H9 (cell line): ENCODE data around the gene MAPK8IP1. TPM values are rescaled to one million over a fixed set of nuclear protein-coding genes. Genes with fewer than 3 reads are reported as not detected.

Experiments used
- DNase-seq: peaks from one replicate; pipeline ENCODE4 v3.0.0-alpha.2; 2017
- H2AFZ ChIP-seq: one replicate; pipeline ENCODE4 v1.6.1; 2013; ENCODE audit warnings: mild to moderate bottlenecking, low read length, control low read depth, moderate library complexity
- H2AK5ac ChIP-seq: 2 replicates; pipeline ENCODE4 v1.6.1; 2013; ENCODE audit warnings: low read length, control low read depth, mixed read lengths; ENCODE audit not compliant: insufficient read length
- H2BK120ac ChIP-seq: one replicate; pipeline ENCODE4 v1.6.1; 2013; ENCODE audit warnings: low read depth, mild to moderate bottlenecking, low read length, control low read depth, inconsistent platforms; ENCODE audit not compliant: poor library complexity, severe bottlenecking
- H2BK12ac ChIP-seq: 2 replicates; pipeline ENCODE4 v1.6.1; 2013; ENCODE audit warnings: low read length, control low read depth, mixed read lengths, low read depth; ENCODE audit not compliant: insufficient read length
- H2BK15ac ChIP-seq: 2 replicates; pipeline ENCODE4 v1.6.1; 2013; ENCODE audit warnings: low read depth, low read length, control low read depth
- H2BK20ac ChIP-seq: one replicate; pipeline ENCODE4 v1.6.1; 2013; ENCODE audit warnings: low read depth, mild to moderate bottlenecking, low read length, control low read depth, inconsistent platforms; ENCODE audit not compliant: poor library complexity, severe bottlenecking
- H2BK5ac ChIP-seq: 2 replicates; pipeline ENCODE4 v1.6.1; 2013; ENCODE audit warnings: low read length, control low read depth, mixed read lengths; ENCODE audit not compliant: insufficient read length
- H3K14ac ChIP-seq: 2 replicates; pipeline ENCODE4 v1.6.1; 2013; ENCODE audit warnings: low read length, control low read depth; ENCODE audit not compliant: insufficient read depth
- H3K18ac ChIP-seq: 2 replicates; pipeline ENCODE4 v1.6.1; 2013; ENCODE audit warnings: low read depth, mild to moderate bottlenecking, mixed read lengths, low read length, control low read depth; ENCODE audit not compliant: insufficient read length
- H3K23ac ChIP-seq: 2 replicates; pipeline ENCODE4 v1.6.1; 2013; ENCODE audit warnings: low read length, control low read depth, mixed read lengths, low read depth; ENCODE audit not compliant: insufficient read length
- H3K23me2 ChIP-seq: 2 replicates; pipeline ENCODE4 v1.6.1; 2013; ENCODE audit warnings: low read depth, mild to moderate bottlenecking, mixed read lengths, low read length, control low read depth; ENCODE audit not compliant: insufficient read length, poor library complexity, severe bottlenecking
- H3K27ac ChIP-seq: 2 replicates; pipeline ENCODE4 v1.5.1; 2013; ENCODE audit warnings: low read length, control low read depth, mixed read lengths, low read depth; ENCODE audit not compliant: insufficient read length
- H3K27me3 ChIP-seq: 2 replicates; pipeline ENCODE4 v1.6.1; 2013; ENCODE audit warnings: low read length, control low read depth, inconsistent platforms; ENCODE audit not compliant: insufficient read depth
- H3K4ac ChIP-seq: 2 replicates; pipeline ENCODE4 v1.6.1; 2013; ENCODE audit warnings: low read depth, mild to moderate bottlenecking, control low read depth, inconsistent platforms, low read length, moderate library complexity
- H3K4me1 ChIP-seq: 2 replicates; pipeline ENCODE4 v1.6.1; 2013; ENCODE audit warnings: low read length, control low read depth, inconsistent platforms; ENCODE audit not compliant: insufficient read depth
- H3K4me2 ChIP-seq: 2 replicates; pipeline ENCODE4 v1.6.1; 2013; ENCODE audit warnings: low read length, control low read depth, mixed read lengths; ENCODE audit not compliant: insufficient read length, insufficient read depth
- H3K56ac ChIP-seq: 2 replicates; pipeline ENCODE4 v1.6.1; 2013; ENCODE audit warnings: low read depth, mild to moderate bottlenecking, mixed read lengths, low read length, control low read depth; ENCODE audit not compliant: insufficient read length
- H3K79me1 ChIP-seq: 2 replicates; pipeline ENCODE4 v1.6.1; 2013; ENCODE audit warnings: low read depth, mild to moderate bottlenecking, moderate library complexity, low read length, control low read depth, inconsistent platforms; ENCODE audit not compliant: insufficient read depth, poor library complexity, severe bottlenecking
- H3K79me2 ChIP-seq: 2 replicates; pipeline ENCODE4 v1.6.1; 2013; ENCODE audit warnings: low read length, control low read depth, inconsistent platforms; ENCODE audit not compliant: insufficient read depth
- H3K9ac ChIP-seq: 2 replicates; pipeline ENCODE4 v1.6.1; 2013; ENCODE audit warnings: low read length, control low read depth, mixed read lengths; ENCODE audit not compliant: insufficient read length; ENCODE audit errors: extremely low read depth
- H3K9me3 ChIP-seq: one replicate; pipeline ENCODE4 v1.6.1; 2013; ENCODE audit warnings: low read depth, low read length, inconsistent platforms; ENCODE audit not compliant: control insufficient read depth
- H3T11ph ChIP-seq: one replicate; pipeline ENCODE4 v1.6.1; 2013; ENCODE audit warnings: mild to moderate bottlenecking, low read length, control low read depth, inconsistent platforms
- H4K20me1 ChIP-seq: one replicate; pipeline ENCODE4 v1.6.1; 2013; ENCODE audit not compliant: control insufficient read depth, insufficient read length, insufficient read depth
- H4K5ac ChIP-seq: 2 replicates; pipeline ENCODE4 v1.6.1; 2013; ENCODE audit warnings: low read depth, mild to moderate bottlenecking, mixed read lengths, low read length, control low read depth; ENCODE audit not compliant: insufficient read length
- H4K8ac ChIP-seq: replicated peaks from 2 replicates; pipeline ENCODE4 v1.6.1; 2013; ENCODE audit warnings: low read length, control low read depth, mixed read lengths, low read depth; ENCODE audit not compliant: insufficient read length
- H4K91ac ChIP-seq: 2 replicates; pipeline ENCODE4 v1.6.1; 2013; ENCODE audit warnings: low read depth, mild to moderate bottlenecking, moderate library complexity, mixed read lengths, low read length, control low read depth; ENCODE audit not compliant: insufficient read length
- H3K27ac Mint-ChIP-seq, 3 experiments: 2 replicates in 2 of 3; 3 replicates in 1 of 3; pipeline ENCODE4 v1.8.0; 2020 to 2021; ENCODE audit warnings: mixed read lengths in 3 of 3, mild to moderate bottlenecking in 1 of 3, moderate library complexity in 1 of 3
- H3K27me3 Mint-ChIP-seq: 2 replicates; pipeline ENCODE4 v1.8.0; 2021; ENCODE audit warnings: low read depth, mild to moderate bottlenecking, moderate library complexity, mixed read lengths
- H3K36me3 Mint-ChIP-seq, 3 experiments: 2 replicates in 2 of 3; 3 replicates in 1 of 3; pipeline ENCODE4 v1.8.0; 2020 to 2021; ENCODE audit warnings: low read depth in 3 of 3, mixed read lengths in 3 of 3; ENCODE audit not compliant: insufficient read depth in 1 of 3
- H3K4me1 Mint-ChIP-seq, 2 experiments: 2 replicates each; pipeline ENCODE4 v1.8.0; 2020; ENCODE audit warnings: mixed read lengths in 2 of 2
- H3K4me3 Mint-ChIP-seq, 2 experiments: 2 replicates in 1 of 2; 3 replicates in 1 of 2; pipeline ENCODE4 v1.8.0; 2020 to 2021; ENCODE audit warnings: mild to moderate bottlenecking in 2 of 2, mixed read lengths in 2 of 2, moderate library complexity in 1 of 2
- H3K9me3 Mint-ChIP-seq, 2 experiments: 2 replicates in 1 of 2; 3 replicates in 1 of 2; pipeline ENCODE4 v1.8.0; 2020; ENCODE audit warnings: mild to moderate bottlenecking in 2 of 2, mixed read lengths in 2 of 2, moderate library complexity in 1 of 2
- CTCF ChIP-seq: fragments of 200-600 bp; sonication (generic); conservative IDR thresholded peaks from 3 replicates; pipeline ENCODE4 v1.8.0; 2021; ENCODE audit warnings: antibody characterized with exemption, mild to moderate bottlenecking
- WGBS: extraction: QIAGEN DNeasy Blood & Tissue Kit; methylation state at CpG from one replicate; pipeline ENCODE4 v1.1.7; 2013; ENCODE audit warnings: missing lambda C conversion rate, low lambda C conversion rate, mixed read lengths; ENCODE audit not compliant: insufficient read length; ENCODE audit errors: extremely low coverage; 5-methylcytosine and 5-hydroxymethylcytosine counted together
- total RNA-seq: library from RNA; stranded (reverse); gene quantifications from 2 replicates; pipeline ENCODE4 v1.2.1, GENCODE V29; 2021

MAPK8IP1 gene
- total RNA-seq, 1 experiment from 2014 or later, result 30.2 TPM

DNA sequence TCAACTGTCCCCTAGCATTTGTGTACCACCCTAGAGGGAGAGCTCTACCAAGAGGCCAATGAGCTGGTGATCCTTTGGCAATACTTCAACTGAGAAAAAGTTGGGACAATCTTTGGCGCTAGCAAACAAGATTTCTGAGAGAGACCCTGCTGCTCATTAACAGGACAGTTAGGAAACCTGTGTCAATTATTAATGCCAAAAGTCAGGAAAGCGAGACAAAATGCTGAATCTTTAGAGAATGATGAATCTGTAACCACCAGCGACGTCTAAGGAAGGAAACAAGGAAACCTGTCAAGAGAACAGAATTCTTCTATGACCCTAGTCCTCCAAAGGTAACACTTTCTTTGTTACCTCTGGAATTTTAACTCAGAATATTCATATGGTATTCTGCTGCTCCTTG, 56.9 kb downstream of the MAPK8IP1 start:
- Histone ChIP-seq H3T11ph (no peak overlapping the region), H2AK5ac (no peak overlapping the region), H3K56ac (no peak overlapping the region), H3K27ac (no peak overlapping the region), H3K79me1 (no peaks in the 10 kb centered on the region), H2BK5ac (no peak overlapping the region), H3K27me3 (no peaks in the 10 kb centered on the region), H4K8ac (no peak overlapping the region), H3K23me2 (no peaks in the 10 kb centered on the region), H2BK120ac (no peak overlapping the region), H4K91ac (no peak overlapping the region), H3K4me2 (no peak overlapping the region), H3K23ac (no peak overlapping the region), H3K79me2 (no peaks in the 10 kb centered on the region), H4K5ac (no peak overlapping the region), H3K9me3 (no peaks in the 10 kb centered on the region), H2AFZ (no peak overlapping the region), H2BK15ac (no peak overlapping the region), H3K9ac (no peak overlapping the region), H4K20me1 (no peaks in the 10 kb centered on the region), H3K4me1 (0 out of 2 replicates have a peak, but pooled peaks cover 2% of the 10 kb centered on the region), H3K18ac (no peak overlapping the region), H2BK20ac (no peak overlapping the region), H2BK12ac (no peak overlapping the region), H3K14ac (no peak overlapping the region), H3K4ac (no peak overlapping the region)
- Mint-ChIP-seq H3K4me1 (peaks cover 10% of the 10 kb centered on the region in 2 experiments), H3K27me3 (no peaks in the 10 kb centered on the region), H3K4me3 (no peak overlapping the region), H3K27ac (no peak overlapping the region), H3K36me3 (peaks cover 4 to 33% (median 18%) of the 10 kb centered on the region in 3 experiments; a peak in 5 of 7 replicates), H3K9me3 (no peaks in the 10 kb centered on the region)
- no peak for DNase-seq
- TF ChIP-seq CTCF, result no peak
- WGBS, result no CpG with 5 or more reads among the region's 4 CpGs
